NB4 (cell line): ENCODE measurements around the gene GRM7.

Source experiments
- DNase-seq: peaks from one replicate; pipeline ENCODE4 v3.0.0; 2010; ENCODE audit warnings: low read depth
- H3K4me3 ChIP-seq: one replicate; pipeline ENCODE4 v1.5.1; 2011; ENCODE audit warnings: mild to moderate bottlenecking, low read depth, low read length, moderate library complexity
- MYC ChIP-seq: IDR thresholded peaks from 2 replicates; pipeline ENCODE4 v1.6.1; 2011; ENCODE audit warnings: low read depth, low read length
- POLR2A ChIP-seq: IDR thresholded peaks from 2 replicates; pipeline ENCODE4 v1.6.1; 2011; ENCODE audit warnings: mild to moderate bottlenecking; ENCODE audit not compliant: insufficient read length; ENCODE audit errors: extremely low read depth
- TF ChIP-seq, protein P1 (sequence below): IDR thresholded peaks from one replicate; pipeline ENCODE4 v1.5.1; 2012; ENCODE audit warnings: low read depth, low read length
- TF ChIP-seq, protein P2 (sequence below): IDR thresholded peaks from 2 replicates; pipeline ENCODE4 v1.6.1; 2011; ENCODE audit warnings: low read depth, low read length

GRM7 gene

DNA sequence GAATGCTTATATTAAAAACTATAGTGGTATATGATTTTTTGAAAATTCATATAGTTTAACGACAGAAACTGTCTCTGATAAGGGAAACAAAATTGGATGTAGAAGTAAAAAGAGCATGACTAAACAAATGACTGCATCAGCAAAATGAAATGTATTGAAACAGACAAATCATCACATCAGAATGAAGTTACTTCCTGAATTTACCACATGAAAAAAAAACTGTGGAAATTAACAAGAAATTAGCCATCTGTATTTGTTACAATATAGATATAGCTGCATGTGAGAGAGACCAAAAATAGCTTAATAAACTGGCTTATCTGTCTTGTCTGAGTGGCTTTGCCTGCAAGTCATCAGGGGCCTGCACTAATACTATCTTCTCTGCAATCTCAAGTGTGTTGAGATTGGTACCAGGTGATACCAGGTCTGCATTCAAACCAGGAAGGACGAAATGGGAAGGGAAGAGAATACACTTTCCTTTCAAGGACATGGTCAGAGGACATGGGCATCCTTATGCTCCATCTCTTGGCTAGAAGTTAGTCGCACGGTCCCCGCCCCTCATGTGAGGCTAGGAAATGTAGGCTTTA is 388.7 kb downstream of the GRM7 start:
- TF ChIP-seq, protein P1, sequence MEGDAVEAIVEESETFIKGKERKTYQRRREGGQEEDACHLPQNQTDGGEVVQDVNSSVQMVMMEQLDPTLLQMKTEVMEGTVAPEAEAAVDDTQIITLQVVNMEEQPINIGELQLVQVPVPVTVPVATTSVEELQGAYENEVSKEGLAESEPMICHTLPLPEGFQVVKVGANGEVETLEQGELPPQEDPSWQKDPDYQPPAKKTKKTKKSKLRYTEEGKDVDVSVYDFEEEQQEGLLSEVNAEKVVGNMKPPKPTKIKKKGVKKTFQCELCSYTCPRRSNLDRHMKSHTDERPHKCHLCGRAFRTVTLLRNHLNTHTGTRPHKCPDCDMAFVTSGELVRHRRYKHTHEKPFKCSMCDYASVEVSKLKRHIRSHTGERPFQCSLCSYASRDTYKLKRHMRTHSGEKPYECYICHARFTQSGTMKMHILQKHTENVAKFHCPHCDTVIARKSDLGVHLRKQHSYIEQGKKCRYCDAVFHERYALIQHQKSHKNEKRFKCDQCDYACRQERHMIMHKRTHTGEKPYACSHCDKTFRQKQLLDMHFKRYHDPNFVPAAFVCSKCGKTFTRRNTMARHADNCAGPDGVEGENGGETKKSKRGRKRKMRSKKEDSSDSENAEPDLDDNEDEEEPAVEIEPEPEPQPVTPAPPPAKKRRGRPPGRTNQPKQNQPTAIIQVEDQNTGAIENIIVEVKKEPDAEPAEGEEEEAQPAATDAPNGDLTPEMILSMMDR, result no peak
- TF ChIP-seq MYC (no peak), POLR2A (no peak)
- TF ChIP-seq, protein P2, sequence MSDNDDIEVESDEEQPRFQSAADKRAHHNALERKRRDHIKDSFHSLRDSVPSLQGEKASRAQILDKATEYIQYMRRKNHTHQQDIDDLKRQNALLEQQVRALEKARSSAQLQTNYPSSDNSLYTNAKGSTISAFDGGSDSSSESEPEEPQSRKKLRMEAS, result no peak
- H3K4me3 ChIP-seq, result no peak overlapping the region
- no peak for DNase-seq

DNA sequence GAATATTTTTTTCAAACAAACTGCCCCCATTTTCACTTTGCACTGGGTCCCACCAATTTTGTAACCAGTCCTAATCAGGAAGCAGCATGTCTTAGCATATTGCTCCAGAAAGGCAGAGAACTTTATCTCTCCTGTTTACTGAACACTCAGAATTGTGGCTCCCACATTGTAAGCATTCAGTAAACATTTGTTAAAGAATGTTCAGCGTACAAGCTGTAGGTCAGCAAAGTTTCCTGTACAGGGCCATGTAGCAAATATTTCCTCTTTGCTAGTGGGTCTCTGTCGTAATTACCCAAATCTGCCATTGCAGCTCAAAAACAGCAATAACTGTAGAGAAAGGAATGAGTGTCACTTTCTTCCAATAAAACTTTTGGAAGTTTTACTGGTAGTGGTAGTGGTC is 393.3 kb downstream of the GRM7 start:
- DNase-seq, result no peak
- H3K4me3 ChIP-seq, result no peak overlapping the region
- TF ChIP-seq POLR2A, result no peak
- TF ChIP-seq MYC, result no peak
- TF ChIP-seq, protein P1, result no peak
- TF ChIP-seq, protein P2, result no peak

DNA sequence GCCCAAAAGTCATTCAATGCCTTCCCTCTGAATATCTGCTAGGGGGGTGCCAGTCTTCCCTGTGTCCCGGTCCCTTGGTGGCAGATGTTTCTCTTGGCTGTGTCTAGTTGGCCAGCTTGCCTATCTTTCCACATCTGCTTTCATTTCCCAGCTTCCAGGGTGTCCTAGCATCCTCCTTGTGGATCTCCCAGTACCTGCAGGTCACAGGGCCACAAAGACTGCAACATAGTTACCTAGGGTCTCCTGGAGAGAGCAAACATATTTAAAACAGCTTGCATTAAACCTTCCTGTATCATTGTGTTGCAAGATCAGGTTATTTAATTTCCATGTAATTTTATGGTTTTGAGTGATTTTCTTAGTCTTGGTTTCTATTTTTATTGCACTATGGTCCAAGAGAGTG is 400.1 kb downstream of the GRM7 start:
- TF ChIP-seq, protein P2, result no peak
- TF ChIP-seq POLR2A (no peak), MYC (no peak)
- TF ChIP-seq, protein P1, result no peak
- no peak overlapping the region for H3K4me3 ChIP-seq
- no peak for DNase-seq

DNA sequence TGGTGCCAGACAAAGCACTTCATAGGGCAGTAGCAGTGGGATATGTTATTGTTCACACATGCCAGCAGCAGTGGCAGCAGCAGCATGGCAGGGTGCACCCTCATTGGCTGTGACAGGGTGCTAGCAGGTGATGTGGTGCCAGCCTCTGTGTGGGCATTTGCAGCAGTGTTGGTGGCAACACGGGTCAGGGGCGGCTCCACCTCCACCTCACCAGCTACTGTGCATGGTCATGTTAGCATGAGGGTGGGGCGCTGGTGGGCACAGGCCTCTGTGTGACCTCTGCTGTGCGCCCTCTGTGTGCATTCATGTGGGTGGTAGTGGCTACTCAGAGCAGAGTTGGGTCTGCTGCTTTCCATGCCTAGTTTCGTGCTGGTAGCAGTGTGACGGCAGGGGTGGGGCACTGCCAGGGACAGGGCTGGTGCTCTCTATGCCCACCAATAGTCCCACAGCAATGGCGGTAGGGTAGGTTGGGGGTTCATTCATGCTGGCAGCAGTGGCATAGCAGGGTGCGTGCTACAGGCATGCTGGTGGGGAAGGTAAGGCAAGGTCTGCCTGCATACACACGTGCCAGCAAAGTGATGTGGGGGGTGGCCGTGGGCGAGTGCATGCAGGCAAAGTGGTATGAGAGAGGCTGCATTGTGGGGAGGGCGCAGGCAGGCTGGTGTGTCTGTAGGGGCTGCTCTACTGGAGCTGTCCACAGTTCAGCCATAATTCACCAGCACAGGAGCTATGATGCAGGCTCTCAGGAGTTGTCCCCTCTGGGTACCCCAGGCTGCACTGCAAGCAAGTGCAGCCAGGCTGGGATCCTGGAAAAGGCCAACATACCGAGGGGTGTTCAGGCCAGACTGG is 402.7 kb downstream of the GRM7 start:
- no peak for DNase-seq
- no peak for TF ChIP-seq POLR2A
- TF ChIP-seq, protein P2, result no peak
- TF ChIP-seq, protein P1, result no peak
- TF ChIP-seq MYC, result no peak
- no peak overlapping the region for H3K4me3 ChIP-seq

DNA sequence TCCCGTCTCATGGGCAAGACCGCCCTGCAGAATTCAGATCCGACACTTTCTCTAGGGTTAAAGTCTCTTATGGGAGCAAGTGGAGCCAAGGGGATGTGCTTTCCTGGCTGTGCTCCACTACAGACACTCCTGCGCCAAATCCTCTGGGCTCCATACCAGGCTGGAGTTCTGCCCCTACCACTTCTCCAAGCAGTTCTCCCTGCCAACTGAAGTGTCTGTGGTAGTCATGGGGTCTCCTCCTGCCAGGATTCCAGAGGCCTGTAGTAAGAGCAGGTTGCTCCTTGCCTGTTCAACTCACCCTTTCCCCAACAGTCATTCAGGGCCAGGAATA is 403.2 kb downstream of the GRM7 start:
- DNase-seq, result no peak
- H3K4me3 ChIP-seq, result no peak overlapping the region
- TF ChIP-seq, protein P1, result no peak
- TF ChIP-seq MYC, result no peak
